SKM-1 (cell line): ENCODE data around the gene STMN3.
"Not testable (repeated sequence)": the region's sequence is repeated elsewhere in the genome, so short reads cannot be mapped to it uniquely, and the experiment has no call there.

Experiments
- DNase-seq: peaks from one replicate; lab custom pipeline; 2025; ENCODE audit not compliant: unreplicated experiment; lab: John Stamatoyannopoulos, UW

Gene STMN3

GRCh38 chr20:63678667-63679465 lies 25.6 kb upstream of the STMN3 start:
- no peak for DNase-seq

- DNase-seq = no peak
These were observed 24.8 kb upstream of the STMN3 start for GRCh38 chr20:63678071-63678470.

GRCh38 chr20:63675681-63676368 lies 22.6 kb upstream of the STMN3 start:
- DNase-seq = no peak

DNA sequence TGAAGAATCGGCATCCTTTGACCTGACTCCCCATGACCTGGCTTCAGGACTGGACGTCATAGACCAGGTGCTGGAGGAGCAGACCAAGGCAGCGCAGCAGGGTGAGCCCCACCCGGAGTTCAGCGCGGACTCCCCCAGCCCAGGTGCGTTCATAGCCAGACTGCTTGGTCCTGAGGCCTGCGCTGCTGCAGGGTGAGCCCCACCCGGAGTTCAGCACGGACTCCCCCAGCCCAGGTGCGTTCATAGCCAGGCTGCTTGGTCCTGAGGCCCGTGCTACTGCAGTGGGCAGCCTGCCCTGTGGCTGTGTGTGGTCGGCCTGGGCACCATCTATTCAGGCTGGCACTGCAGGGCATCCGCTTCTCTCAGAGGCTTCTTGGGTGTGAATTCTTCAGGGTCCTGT lies 20.7 kb upstream of the STMN3 start:
- no peak for DNase-seq

DNA sequence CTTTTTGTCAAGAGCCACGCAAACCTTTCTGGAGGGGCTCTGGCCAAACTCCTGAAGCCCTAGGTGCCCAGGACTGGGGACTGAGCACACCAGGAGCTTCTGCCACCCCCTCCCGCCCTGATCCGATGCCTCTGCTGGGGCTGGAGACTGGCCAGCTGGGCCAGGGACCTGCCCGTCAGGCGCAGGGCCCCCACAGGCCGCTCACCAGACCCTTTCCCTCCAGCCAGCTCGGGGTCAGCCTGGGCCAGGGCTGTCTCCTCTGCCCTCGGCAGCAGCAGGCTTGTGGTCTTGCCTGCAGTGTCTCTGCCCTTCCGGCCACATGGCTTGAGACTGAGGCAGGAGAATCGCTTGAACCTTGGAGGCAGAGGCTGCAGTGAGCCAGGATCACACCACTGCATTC lies 19.4 kb upstream of the STMN3 start:
- DNase-seq = no peak

- not testable (repeated sequence) for DNase-seq
These were observed 18.5 kb upstream of the STMN3 start for GRCh38 chr20:63671695-63672094.

DNA sequence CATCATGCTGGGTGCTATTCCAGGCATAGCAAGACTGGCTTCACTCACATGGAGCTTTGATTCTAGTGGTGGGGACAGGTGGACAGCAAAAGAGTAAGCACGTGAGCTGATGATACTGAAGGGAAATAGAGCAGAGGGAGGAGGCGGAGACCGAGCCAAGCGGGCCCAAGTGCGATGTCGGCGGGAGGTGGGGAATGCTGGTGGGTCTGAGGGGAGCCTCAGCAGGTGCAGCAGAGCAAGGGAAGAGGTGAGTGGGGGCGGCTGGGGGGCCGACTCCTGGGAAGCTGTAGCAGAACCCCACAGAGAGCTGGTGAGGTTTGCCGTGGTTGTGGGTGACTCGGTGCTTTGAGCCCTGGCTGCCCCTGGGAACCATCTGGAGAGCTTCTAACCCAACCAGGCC lies 15.1 kb upstream of the STMN3 start:
- no peak for DNase-seq

DNA sequence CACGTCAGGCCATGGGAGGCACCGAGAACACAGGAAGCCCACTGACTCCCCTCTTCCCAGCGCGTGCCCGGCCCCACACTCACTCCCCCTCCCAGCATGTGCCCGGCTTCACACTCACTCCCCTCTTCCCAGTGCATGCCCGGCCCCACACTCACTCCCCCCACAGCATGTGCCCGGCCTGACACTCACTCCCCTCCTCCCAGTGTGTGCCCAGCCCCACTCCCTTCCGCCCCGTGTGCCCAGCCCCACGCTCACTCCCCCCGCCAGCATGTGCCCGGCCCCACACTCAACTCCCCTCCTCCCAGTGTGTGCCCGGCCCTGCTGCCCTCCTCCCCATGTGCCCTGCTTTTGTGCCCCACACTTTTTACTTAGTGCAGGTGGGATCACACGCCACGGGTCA lies 14.6 kb upstream of the STMN3 start:
- no peak for DNase-seq

DNA sequence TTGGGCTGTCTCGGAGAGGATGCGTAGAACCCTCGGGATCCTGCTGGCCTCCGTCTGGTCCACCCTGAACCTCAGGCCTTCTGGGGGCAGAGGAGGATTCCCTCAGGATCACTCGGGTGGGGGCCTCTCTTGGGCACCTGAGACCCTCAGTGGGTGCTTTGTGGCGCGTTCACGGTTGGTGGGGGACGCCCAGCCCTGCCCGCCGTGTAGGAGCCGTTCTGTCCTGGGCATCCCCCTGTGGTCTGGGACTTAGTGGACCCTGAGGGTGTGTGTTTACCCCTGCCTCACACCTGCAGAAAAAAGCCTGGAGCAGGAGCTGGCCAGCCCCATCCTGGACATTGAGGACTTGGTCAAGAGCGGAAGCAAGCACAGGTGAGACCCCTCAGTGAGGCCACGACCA lies 12.5 kb upstream of the STMN3 start:
- no peak for DNase-seq

GRCh38 chr20:63664861-63665594 lies 11.8 kb upstream of the STMN3 start:
- no peak for DNase-seq

GRCh38 chr20:63664143-63664851 lies 11.1 kb upstream of the STMN3 start:
- DNase-seq = no peak

GRCh38 chr20:63663332-63664066 lies 10.3 kb upstream of the STMN3 start:
- DNase-seq = no peak

DNA sequence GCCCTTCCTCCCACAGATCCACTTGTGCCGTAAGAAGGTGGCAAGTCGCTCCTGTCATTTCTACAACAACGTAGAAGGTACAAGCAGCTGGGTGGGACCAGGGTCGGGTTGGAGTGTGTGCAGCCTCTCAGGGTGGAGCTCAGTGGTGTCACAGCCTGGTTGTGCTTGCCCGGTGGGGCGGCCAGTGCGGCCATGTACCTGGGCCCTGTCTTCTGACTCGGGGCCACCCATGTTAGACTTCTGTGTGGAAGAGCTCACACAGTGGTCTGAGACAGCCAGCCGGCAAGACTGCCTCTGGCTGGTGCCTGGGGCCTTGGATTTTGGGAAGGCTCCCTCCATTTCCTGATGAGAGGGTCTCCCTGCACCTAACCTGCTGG lies 9.6 kb upstream of the STMN3 start:
- no peak for DNase-seq

DNA sequence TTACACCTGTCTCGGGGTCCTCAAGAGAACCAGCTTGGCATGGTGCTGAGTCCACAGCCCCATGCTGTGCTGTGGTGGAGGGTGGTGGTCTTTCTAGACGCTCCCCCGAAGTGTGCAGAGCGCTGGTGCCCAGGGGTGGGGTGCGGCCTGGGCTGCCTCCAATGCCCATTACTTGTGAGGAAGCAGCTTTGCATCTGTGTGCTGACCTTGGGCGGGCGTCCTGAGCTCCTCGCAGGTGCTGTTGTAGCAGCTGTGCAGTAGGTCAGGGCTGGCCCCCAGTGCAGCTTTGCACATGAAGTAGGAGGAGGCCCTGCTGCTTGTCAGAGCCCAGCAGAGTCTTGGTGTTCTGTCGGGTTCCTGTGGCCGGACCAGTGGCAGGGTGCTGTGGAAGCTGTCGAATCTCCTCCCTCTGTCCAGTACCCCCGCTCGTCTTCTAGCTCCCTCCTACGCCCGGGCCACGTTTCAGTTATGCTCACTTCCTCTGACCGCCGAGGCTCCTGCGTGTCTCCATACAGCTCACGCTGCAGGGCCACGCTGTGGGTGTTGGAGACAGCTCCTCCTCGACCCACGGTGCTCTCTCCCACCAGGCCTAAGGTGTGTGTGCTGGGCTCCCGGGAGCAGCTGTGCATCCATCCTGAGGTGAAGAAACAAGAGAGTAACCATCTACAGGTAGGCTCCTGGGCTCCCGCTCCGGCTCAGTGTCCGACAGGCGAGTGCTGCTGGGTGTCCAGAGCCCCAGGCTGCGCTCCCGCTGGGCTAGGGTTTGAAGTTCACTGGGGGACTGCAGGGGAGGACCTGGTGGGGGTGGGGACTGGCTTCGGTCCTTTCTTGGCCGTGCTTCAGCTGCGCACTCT lies 9.0 kb upstream of the STMN3 start:
- DNase-seq = no peak

DNA sequence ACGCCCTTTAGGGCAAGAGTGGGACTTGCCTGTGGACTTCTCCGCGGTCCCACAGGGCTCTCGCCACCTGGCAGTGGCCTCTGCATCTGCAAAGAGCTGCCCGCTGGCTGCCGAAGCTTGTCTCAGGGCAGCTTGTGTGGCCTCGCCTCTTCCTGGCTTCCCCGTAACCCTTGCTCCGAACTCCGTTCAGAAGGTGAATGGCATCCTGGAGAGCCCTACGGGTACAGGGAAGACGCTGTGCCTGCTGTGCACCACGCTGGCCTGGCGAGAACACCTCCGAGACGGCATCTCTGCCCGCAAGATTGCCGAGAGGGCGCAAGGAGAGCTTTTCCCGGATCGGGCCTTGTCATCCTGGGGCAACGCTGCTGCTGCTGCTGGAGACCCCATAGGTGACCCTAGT lies 7.9 kb upstream of the STMN3 start:
- no peak for DNase-seq

DNA sequence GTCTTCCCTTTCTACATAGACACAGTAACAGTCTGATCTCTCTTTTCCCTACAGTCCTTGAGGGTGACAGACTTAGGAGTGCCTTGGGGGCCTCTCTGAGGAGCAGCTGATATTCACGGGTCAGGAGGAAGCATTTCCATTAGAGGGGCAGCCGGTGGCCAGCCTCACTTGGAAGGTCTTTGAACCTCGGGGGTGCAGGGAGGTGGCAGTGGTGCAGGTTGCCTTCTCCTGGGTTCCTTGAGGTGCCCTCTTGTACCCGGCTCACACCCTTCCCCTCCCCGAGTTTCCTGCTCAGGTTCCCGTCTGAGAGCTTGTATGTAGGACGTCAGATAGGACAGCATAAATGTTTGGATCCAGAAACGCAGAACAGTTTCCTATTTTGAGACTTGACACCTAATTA lies 7.4 kb upstream of the STMN3 start:
- DNase-seq = no peak

- not testable (repeated sequence) for DNase-seq
These were observed 7.0 kb upstream of the STMN3 start for GRCh38 chr20:63660174-63660573.

GRCh38 chr20:63659370-63659769 lies 6.1 kb upstream of the STMN3 start:
- DNase-seq = no peak

GRCh38 chr20:63658749-63659187 lies 5.5 kb upstream of the STMN3 start:
- DNase-seq = no peak
